HepG2 (cell line): Measurements from ENCODE around the gene C12orf43. TPM values are rescaled to one million over a fixed set of nuclear protein-coding genes. Genes with fewer than 3 reads are reported as not detected.

Experiments used
- FOXO1 ChIP-seq: sonication (generic); formaldehyde crosslinking; IDR thresholded peaks from 2 replicates; pipeline ENCODE4 v1.4.0; 2020; ENCODE audit warnings: missing genetic modification reagents
- HOXA5 ChIP-seq: sonication (generic); formaldehyde crosslinking; IDR thresholded peaks from 2 replicates; pipeline ENCODE4 v1.4.0; 2020; ENCODE audit warnings: missing genetic modification reagents
- KDM5B ChIP-seq: sonication (generic); formaldehyde crosslinking; IDR thresholded peaks from 2 replicates; pipeline ENCODE4 v1.4.0; 2020; ENCODE audit warnings: missing genetic modification reagents, mild to moderate bottlenecking, borderline replicate concordance
- ZNF619 ChIP-seq: sonication (generic); formaldehyde crosslinking; IDR thresholded peaks from 2 replicates; pipeline ENCODE4 v1.4.0; 2020; ENCODE audit warnings: mild to moderate bottlenecking, missing genetic modification reagents
- ZNF788 ChIP-seq: sonication (generic); formaldehyde crosslinking; IDR thresholded peaks from 2 replicates; pipeline ENCODE4 v1.5.0; 2020; ENCODE audit warnings: mild to moderate bottlenecking, missing genetic modification reagents, borderline replicate concordance
- ZNF83 ChIP-seq: sonication (generic); formaldehyde crosslinking; IDR thresholded peaks from 2 replicates; pipeline ENCODE4 v1.4.0; 2020; ENCODE audit warnings: missing genetic modification reagents, mild to moderate bottlenecking, borderline replicate concordance
- polyA plus RNA-seq, 8 experiments: library from polyadenylated mRNA; depleted of rRNA in 3 of 8; stranded (reverse) in 7 of 8; unstranded in 1 of 8; fragments of >200 nt; fragmentation: Illumina TruSeq in 4 of 8; extraction: Trizol in 4 of 8; gene quantifications; 2 replicates each; pipeline versions ENCODE4 v1.2.1 to v1.2.3, GENCODE V29; 2011 to 2016; ENCODE audit warnings: low read depth in 4 of 8, missing spikeins in 1 of 8, mixed read lengths in 1 of 8; ENCODE audit not compliant: insufficient read depth in 1 of 8
- total RNA-seq, 5 experiments: library from RNA; depleted of rRNA; stranded (reverse); fragments of >200 nt; fragmentation: Illumina TruSeq; extraction: Trizol; gene quantifications; 2 replicates each; pipeline ENCODE4 v1.2.3, GENCODE V29; 2016; ENCODE audit warnings: low read depth in 1 of 5
- TF ChIP-seq, protein P1 (sequence below): sonication (generic); formaldehyde crosslinking; IDR thresholded peaks from 2 replicates; pipeline ENCODE4 v1.4.0; 2020; ENCODE audit warnings: low read depth, missing genetic modification reagents
- TF ChIP-seq, protein P2 (sequence below): sonication (generic); formaldehyde crosslinking; IDR thresholded peaks from 2 replicates; pipeline ENCODE4 v1.4.0; 2020; ENCODE audit warnings: missing genetic modification reagents
- TF ChIP-seq, protein P3 (sequence below): sonication (generic); formaldehyde crosslinking; IDR thresholded peaks from 2 replicates; pipeline ENCODE4 v1.9.0; 2021; ENCODE audit warnings: missing genetic modification reagents, borderline replicate concordance
- TF ChIP-seq, protein P4 (sequence below): IDR thresholded peaks from 2 replicates; pipeline ENCODE4 v1.6.1; 2016; ENCODE audit warnings: low read depth, missing genetic modification reagents, missing compliant biosample characterization
- TF ChIP-seq, protein P5 (sequence below): sonication (generic); formaldehyde crosslinking; IDR thresholded peaks from 2 replicates; pipeline ENCODE4 v1.9.0; 2021; ENCODE audit warnings: missing genetic modification reagents, borderline replicate concordance

C12orf43 gene
- total and polyA plus RNA-seq, 2 of the 13 experiments (the other 11 are each of a cell fraction or from before 2014, with no cell fraction given): 7.9 to 11.1 TPM

DNA sequence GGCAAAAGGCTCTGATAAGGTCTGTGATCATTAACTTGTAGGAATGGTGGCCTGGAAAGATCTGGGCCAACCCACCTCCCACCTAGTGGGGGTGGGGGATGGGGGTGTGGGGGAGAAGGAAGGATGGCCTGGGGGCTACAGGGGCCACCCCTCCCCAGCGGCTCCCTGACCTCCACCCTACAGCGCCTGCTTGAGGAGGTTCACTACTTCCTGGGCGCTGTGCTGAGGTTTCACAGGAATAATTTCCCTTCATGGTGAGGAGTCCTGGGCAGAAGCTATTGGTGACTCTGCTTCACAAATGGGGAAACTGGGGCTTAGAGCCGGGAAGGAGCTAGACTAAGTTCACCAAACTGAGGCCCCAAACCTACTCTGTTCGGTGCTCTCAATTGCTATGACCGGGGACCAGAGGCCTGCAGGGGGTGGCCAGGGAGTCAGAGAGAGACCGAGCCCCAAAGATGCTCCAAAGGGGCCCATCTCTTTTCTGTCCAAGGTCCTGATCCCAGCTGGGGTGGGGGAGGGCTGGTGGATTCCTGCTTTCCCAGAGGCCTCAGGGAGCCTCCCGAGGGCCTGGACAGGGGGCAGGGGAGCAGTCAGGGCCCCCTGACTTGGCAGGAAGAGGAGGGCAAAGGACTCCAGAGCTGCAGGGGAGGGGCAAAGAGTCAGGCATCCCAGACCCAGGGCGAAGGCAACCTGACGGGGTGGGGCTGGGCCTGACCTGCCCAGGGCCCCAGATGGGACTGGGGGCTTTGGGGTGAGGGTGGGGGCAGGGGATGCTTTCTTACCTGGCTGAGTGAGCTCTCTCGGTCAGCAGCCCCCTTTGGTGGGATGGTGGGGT is 36.2 kb downstream of the C12orf43 start (continued):
- peak; percentile 70; the same call in 1 of the 2 replicates for TF ChIP-seq ZNF619 (CRISPR knock-in tag)
- 0 out of 2 replicates have a peak, but pooled peaks have one; percentile 25 for TF ChIP-seq FOXO1
- TF ChIP-seq, protein P1, sequence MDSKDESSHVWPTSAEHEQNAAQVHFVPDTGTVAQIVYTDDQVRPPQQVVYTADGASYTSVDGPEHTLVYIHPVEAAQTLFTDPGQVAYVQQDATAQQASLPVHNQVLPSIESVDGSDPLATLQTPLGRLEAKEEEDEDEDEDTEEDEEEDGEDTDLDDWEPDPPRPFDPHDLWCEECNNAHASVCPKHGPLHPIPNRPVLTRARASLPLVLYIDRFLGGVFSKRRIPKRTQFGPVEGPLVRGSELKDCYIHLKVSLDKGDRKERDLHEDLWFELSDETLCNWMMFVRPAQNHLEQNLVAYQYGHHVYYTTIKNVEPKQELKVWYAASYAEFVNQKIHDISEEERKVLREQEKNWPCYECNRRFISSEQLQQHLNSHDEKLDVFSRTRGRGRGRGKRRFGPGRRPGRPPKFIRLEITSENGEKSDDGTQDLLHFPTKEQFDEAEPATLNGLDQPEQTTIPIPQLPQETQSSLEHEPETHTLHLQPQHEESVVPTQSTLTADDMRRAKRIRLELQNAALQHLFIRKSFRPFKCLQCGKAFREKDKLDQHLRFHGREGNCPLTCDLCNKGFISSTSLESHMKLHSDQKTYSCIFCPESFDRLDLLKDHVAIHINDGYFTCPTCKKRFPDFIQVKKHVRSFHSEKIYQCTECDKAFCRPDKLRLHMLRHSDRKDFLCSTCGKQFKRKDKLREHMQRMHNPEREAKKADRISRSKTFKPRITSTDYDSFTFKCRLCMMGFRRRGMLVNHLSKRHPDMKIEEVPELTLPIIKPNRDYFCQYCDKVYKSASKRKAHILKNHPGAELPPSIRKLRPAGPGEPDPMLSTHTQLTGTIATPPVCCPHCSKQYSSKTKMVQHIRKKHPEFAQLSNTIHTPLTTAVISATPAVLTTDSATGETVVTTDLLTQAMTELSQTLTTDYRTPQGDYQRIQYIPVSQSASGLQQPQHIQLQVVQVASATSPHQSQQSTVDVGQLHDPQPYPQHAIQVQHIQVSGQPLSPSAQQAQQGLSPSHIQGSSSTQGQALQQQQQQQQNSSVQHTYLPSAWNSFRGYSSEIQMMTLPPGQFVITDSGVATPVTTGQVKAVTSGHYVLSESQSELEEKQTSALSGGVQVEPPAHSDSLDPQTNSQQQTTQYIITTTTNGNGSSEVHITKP (CRISPR knock-in tag): peak; percentile 37; the same call in 1 of the 2 replicates
- peak; percentile 85 for TF ChIP-seq HOXA5 (CRISPR knock-in tag)
- TF ChIP-seq ZNF83 (CRISPR knock-in tag): peak; percentile 69; the same call in 1 of the 2 replicates
- TF ChIP-seq KDM5B: peak; percentile 62; the same call in 1 of the 2 replicates
- TF ChIP-seq, protein P2, sequence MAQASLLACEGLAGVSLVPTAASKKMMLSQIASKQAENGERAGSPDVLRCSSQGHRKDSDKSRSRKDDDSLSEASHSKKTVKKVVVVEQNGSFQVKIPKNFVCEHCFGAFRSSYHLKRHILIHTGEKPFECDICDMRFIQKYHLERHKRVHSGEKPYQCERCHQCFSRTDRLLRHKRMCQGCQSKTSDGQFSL (CRISPR knock-in tag): peak; percentile 65
- TF ChIP-seq, protein P3, sequence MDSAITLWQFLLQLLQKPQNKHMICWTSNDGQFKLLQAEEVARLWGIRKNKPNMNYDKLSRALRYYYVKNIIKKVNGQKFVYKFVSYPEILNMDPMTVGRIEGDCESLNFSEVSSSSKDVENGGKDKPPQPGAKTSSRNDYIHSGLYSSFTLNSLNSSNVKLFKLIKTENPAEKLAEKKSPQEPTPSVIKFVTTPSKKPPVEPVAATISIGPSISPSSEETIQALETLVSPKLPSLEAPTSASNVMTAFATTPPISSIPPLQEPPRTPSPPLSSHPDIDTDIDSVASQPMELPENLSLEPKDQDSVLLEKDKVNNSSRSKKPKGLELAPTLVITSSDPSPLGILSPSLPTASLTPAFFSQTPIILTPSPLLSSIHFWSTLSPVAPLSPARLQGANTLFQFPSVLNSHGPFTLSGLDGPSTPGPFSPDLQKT (CRISPR knock-in tag): 0 out of 2 replicates have a peak, but pooled peaks have one; percentile 62
- peak; percentile 80 for TF ChIP-seq ZNF788 (CRISPR knock-in tag)
- TF ChIP-seq, protein P4, sequence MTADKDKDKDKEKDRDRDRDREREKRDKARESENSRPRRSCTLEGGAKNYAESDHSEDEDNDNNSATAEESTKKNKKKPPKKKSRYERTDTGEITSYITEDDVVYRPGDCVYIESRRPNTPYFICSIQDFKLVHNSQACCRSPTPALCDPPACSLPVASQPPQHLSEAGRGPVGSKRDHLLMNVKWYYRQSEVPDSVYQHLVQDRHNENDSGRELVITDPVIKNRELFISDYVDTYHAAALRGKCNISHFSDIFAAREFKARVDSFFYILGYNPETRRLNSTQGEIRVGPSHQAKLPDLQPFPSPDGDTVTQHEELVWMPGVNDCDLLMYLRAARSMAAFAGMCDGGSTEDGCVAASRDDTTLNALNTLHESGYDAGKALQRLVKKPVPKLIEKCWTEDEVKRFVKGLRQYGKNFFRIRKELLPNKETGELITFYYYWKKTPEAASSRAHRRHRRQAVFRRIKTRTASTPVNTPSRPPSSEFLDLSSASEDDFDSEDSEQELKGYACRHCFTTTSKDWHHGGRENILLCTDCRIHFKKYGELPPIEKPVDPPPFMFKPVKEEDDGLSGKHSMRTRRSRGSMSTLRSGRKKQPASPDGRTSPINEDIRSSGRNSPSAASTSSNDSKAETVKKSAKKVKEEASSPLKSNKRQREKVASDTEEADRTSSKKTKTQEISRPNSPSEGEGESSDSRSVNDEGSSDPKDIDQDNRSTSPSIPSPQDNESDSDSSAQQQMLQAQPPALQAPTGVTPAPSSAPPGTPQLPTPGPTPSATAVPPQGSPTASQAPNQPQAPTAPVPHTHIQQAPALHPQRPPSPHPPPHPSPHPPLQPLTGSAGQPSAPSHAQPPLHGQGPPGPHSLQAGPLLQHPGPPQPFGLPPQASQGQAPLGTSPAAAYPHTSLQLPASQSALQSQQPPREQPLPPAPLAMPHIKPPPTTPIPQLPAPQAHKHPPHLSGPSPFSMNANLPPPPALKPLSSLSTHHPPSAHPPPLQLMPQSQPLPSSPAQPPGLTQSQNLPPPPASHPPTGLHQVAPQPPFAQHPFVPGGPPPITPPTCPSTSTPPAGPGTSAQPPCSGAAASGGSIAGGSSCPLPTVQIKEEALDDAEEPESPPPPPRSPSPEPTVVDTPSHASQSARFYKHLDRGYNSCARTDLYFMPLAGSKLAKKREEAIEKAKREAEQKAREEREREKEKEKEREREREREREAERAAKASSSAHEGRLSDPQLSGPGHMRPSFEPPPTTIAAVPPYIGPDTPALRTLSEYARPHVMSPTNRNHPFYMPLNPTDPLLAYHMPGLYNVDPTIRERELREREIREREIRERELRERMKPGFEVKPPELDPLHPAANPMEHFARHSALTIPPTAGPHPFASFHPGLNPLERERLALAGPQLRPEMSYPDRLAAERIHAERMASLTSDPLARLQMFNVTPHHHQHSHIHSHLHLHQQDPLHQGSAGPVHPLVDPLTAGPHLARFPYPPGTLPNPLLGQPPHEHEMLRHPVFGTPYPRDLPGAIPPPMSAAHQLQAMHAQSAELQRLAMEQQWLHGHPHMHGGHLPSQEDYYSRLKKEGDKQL (CRISPR knock-in tag): 0 out of 2 replicates have a peak, but pooled peaks have one; percentile 41
- TF ChIP-seq, protein P5, sequence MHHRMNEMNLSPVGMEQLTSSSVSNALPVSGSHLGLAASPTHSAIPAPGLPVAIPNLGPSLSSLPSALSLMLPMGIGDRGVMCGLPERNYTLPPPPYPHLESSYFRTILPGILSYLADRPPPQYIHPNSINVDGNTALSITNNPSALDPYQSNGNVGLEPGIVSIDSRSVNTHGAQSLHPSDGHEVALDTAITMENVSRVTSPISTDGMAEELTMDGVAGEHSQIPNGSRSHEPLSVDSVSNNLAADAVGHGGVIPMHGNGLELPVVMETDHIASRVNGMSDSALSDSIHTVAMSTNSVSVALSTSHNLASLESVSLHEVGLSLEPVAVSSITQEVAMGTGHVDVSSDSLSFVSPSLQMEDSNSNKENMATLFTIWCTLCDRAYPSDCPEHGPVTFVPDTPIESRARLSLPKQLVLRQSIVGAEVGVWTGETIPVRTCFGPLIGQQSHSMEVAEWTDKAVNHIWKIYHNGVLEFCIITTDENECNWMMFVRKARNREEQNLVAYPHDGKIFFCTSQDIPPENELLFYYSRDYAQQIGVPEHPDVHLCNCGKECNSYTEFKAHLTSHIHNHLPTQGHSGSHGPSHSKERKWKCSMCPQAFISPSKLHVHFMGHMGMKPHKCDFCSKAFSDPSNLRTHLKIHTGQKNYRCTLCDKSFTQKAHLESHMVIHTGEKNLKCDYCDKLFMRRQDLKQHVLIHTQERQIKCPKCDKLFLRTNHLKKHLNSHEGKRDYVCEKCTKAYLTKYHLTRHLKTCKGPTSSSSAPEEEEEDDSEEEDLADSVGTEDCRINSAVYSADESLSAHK (CRISPR knock-in tag): no peak
